NCI-H748 (cell line): ENCODE data around the gene DNM2.
A peak's percentile ranks its signal among the peaks of the same experiment; 100 is the strongest.

ENCODE experiments used
- DNase-seq: peaks from one replicate; lab custom pipeline; 2025; ENCODE audit not compliant: unreplicated experiment; lab: John Stamatoyannopoulos, UW

The DNM2 gene

DNA sequence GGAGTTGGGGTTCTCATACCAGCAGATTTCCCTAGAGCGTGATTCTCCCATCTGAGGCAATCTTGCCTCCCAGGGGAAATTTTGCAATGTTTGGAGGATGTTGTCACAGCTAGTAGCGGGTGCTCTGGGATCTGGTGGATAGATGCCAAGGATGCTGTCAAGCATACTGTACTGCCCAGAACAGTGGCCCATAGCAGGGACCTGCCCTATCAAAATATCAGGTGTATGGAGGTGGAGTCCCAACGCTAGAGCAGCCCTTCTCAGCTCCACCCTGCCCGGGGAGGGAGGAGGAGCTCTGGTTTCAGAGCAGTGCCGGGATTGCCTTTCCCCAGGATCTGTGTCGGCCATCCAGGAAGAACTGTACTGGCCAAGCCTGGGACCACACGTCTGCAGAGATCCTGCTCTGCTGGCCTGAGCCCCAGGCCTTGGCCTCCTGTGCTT lies 27.5 kb upstream of the DNM2 start:
- no peak for DNase-seq

GRCh38 chr19:10691178-10691881 lies 26.5 kb upstream of the DNM2 start:
- DNase-seq, result no peak

GRCh38 chr19:10691883-10692282 lies 26.0 kb upstream of the DNM2 start:
- DNase-seq, result no peak

DNA sequence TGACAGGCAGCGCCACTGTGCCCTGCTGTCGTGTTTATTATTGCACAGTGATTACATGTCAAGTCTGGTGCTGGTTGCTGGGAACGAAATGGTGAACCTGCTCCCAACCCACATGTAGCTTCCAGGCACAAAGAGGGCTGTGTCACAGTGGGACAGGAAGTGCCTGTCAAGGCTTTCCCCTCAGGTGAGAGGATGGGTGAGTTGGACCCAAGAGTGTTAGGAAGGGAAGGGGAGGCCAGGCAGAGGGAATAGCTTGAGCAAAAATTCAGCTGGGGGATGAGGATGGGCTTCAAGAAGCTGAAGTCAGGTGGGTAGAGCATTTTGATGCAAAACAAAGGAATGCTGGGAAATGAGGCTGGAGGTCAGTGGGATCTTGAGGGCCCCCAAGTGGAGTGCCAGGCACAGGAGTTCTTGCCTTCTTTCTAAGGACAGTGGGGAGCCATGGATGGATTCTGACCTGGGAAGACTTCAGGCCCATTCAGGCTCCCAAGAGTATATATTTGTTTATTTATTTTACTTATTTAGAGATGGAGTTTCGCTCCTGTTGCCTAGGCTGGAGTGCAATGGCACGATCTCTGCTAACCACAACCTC lies 25.1 kb upstream of the DNM2 start:
- no peak for DNase-seq

DNA sequence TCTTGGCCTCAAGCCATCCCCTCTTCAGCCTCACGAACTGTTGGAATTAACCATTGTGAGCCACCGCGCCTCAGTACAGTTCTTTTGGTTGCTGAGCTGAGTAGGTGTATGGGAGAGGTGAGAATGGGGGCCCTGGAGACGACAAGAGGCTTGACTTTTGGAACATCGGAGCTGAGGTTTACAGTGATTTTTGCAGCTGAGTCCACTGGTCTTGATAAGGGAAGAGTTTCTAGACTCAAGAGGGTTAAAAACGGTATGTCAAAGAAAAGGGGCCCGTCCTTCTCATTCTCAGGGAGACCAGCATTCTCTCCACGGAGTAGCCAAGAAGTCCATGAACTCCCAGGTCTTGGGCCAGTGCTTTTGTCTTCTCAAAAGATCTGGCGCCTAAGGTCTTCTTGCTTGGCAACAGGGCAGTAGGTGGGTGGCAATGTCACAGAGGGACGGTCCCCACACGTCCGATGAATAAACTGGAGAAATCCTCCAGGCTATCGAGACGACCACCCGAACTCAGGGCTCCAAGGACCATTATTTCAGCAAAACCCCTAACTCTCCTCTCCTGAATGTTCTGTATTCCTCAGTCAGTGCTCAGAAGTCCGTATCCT lies 23.1 kb upstream of the DNM2 start:
- DNase-seq, result peak; percentile 24

- peak; percentile 96 for DNase-seq
These were observed 22.2 kb upstream of the DNM2 start for GRCh38 chr19:10695401-10696398.

DNA sequence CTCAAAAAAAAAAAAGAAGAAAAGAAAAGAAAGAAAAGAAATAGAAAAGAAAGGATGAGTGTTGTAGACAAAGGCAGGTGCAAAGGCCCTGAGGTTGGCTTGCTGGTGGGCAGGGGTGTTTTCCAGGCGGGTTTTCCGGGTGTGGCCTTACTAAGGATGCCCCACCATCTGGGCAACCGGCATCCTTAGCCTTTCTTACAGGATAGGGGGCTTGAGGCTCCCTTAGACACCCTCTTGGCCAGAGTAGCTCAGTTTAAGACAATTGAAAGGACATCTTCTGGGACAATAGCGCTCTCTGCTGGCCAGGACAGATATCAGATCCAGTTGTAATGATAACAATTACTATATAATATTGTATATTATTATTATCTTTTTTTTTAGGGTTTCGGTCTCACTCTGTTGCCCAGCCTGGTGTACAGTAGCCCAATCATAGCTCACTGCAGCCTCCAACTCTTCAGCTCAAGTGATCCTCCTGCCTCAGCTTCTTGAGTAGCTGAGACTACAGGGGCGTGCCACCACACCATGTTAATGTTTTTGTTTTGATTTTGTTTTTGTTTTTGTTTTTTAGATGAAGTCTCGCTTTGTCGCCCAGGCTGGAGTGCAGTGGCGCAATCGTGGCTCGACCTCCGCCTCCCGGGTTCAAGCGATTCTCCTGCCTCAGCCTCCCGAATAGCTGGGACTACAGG lies 18.1 kb upstream of the DNM2 start:
- DNase-seq, result peak; percentile 63

- DNase-seq, result peak; percentile 54
These were observed 15.8 kb upstream of the DNM2 start for GRCh38 chr19:10701955-10702525.

DNA sequence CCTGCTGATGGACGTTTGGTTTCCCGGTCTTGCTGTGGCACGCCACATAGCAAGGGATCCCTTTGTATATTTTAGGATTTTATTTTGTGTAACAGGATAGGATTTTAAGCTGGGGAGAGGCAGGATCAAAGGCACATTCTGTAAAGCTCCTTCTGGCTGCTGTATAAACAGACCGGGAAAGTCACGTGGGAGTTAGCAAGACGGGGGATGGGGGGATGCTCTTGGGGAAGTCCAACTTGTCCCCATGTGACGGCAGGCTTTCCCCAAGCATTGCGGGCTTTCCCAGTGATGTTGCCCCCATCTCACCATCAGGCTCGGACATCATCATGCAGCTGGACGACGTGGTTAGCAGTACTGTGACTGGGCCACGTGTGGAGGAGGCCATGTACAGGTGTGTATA lies 10.9 kb upstream of the DNM2 start:
- DNase-seq, result no peak

DNA sequence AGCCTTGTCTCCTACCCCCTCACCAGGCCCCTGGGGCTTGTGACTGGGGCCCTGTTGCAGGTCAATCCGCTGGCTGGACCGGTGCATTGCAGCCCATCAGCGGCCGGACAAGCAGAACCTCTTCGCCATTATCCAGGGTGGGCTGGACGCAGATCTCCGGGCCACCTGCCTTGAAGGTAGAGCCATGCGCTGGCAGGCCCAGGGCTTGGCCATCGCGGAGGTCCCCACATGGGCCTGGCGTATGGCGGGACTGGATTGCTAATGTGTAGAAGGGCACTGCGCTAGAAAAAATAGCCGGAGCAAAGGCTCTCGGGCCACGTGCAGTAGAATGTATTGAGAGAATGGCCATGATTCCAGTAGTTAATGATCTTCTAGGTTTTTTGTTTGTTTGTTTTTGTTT lies 10.4 kb upstream of the DNM2 start:
- no peak for DNase-seq

DNA sequence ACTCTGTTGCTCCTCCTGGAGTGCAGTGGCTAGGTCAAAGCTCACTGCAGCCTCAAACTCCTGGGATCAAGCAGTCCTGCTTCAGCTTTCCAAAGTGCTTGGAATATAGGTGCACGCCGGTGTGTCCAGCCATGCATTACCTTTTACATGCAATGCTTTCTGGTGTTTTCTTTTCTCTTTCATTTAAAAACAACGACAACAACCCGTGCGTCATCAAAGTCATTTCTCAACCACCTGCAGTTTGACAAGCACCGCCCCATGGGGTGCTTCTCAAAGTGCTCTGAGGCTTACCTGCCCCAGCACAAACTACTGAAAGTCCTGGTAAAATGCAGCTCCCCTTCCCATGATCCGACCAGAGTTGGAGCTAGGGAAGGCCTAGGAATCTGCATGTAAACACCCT lies 9.6 kb upstream of the DNM2 start:
- DNase-seq, result no peak

- no peak for DNase-seq
These were observed 5.8 kb upstream of the DNM2 start for GRCh38 chr19:10712045-10712444.

DNA sequence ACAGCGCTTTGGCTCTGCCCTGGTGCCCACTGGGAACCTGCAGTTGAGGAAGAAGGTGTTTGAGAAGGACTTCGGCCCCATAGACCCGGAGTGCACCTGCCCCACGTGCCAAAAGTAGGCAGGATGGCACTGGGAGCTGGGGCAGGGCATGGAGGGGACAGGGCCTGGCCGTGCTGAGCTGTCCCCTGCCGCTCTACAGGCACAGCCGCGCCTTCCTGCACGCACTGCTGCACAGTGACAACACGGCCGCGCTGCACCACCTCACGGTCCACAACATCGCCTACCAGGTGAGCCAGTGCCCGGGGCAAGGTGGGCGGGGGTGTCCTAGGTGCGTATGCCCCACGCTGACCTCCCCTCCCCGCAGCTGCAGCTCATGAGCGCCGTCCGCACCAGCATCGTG lies 5.1 kb upstream of the DNM2 start:
- no peak for DNase-seq

GRCh38 chr19:10713317-10713716 lies 4.6 kb upstream of the DNM2 start:
- no peak for DNase-seq

DNA sequence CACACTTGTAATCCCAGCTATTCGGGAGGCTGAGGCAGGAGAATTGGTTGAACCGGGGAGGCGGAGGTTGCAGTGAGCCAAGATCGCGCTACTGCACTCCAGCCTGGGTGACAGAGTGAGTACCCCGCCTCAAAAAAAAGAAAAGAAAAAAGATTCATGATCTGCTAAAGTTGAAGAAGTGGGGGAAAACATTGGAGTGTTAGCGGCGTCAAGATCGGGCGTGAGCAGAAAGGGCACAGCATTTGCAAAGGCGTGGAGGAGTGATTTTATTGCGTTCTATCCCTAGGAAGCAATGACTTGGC lies 874 bp upstream of the DNM2 start:
- no peak for DNase-seq

DNA sequence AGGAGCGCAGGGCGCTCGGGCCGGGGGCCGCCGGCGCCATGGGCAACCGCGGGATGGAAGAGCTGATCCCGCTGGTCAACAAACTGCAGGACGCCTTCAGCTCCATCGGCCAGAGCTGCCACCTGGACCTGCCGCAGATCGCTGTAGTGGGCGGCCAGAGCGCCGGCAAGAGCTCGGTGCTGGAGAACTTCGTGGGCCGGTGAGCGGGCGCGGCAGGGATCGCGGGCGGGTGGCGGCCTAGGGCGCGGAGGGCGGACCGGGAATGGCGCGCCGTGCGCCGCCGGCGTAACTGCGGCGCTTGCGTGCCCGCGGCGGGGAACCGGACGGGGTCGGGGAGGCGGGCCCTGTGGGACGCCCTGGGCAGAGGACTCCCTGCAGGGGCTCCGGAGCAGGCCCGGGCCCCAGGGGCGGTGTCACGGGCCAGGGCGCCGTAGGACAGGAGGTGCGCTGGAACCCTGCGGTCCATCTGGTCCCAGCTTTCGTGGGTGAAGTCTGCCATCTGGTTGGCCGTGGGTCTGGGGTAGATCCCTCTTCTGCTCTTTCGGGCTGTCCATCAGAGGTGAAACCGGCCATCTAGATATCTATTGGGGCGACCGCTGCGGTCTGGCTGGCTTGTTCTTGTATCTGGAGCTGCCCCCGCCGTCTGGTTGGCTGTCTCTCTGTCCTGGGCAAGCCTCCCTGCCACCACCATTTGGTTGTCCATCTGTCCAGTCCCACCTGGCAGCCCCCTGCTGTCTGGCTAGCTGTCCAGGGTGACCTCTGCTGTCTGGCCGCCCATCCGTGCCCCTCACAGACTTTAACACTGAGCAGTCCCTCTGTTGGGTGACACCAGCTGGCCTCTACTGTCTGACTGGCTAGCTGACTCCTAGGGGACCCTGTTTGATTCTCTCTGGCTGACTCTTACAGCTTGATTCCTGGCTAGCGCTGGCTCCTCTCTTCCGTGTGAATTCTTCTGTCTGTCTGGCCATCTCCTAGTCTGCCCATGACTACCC lies 622 bp downstream of the DNM2 start:
- DNase-seq, result peak; percentile 44

DNA sequence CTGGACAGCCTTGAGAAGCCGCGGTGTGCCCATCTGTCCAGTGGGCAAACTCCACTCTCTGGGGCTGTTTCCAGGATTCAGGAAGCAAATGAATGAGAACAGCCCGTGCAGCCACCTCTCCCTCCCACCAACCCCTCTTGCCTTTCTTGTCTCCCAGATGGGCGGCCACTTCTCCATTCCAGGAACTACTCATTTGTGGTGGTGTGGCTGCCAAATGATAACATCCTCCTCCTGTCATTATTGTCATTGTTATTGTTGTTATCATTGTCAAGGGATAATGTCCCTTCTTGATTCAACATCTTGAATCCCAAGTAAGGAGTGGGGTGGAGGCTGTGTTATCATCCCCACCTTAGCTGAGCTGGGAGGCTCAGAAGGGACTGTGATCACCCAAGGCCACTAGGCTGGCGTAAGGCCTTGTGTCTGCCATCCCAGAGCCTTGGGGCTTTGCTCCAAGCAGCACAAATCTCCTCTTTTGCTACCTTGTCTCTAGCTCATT lies 1.6 kb downstream of the DNM2 start:
- DNase-seq, result no peak

- no peak for DNase-seq
These were observed 2.8 kb downstream of the DNM2 start for GRCh38 chr19:10720607-10721125.

DNA sequence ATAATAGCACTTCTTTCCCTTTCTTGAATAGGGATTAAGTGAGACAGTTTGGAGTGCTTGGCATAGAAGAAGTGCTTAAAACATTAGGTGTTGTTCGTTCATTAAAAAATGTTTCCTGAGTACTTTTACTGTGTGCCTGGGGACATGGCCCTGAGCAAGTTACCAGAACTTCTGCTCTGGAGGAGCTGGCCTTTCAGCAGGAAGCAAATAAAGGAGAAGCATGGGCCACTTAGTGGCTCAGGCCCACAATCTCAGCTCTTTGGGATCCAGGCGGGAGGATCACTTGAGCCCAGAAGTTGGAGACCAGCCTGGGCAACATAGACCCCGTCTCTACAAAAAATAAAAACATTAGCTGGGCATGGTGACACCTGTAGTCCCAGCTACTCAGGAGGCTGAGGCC lies 5.7 kb downstream of the DNM2 start:
- DNase-seq, result no peak
